ENCODE results near the gene HOXD8.

GRCh38 chr2:176117823-176118371, 11.6 kb upstream of the HOXD8 start:
- TF ChIP-seq REST (IDR thresholded peaks at IDR 0.05; ENCODE audit: insufficient read depth in 1 of 2, low read depth in 2 of 2, low read length in 2 of 2) (no peak), POLR2AphosphoS5 (IDR thresholded peaks at IDR 0.05; ENCODE audit: low read depth, low read length) (no peak), SIN3A (IDR thresholded peaks at IDR 0.05; ENCODE audit: borderline replicate concordance, insufficient read depth, low read length) (no peak), FOXP2 (optimal IDR thresholded peaks at IDR 0.05; ENCODE audit: borderline replicate concordance, extremely low read depth, extremely low read length, insufficient read depth) (no peak), TAF1 (IDR thresholded peaks at IDR 0.05; ENCODE audit: borderline replicate concordance, insufficient read depth, low read length) (no peak)
